Kidney (tissue), 14 donors: ENCODE results near the gene CEP63. TPM values are rescaled to one million over a fixed set of nuclear protein-coding genes. Genes with fewer than 3 reads are reported as not detected.

ENCODE experiments used
- DNase-seq, 5 donors: peaks; one replicate each; pipeline ENCODE4 v3.0.0-alpha.2; 2013 to 2020
- FAIRE-seq: peaks from 2 replicates; lab custom pipeline; 2012; peaks lifted over from hg19 to GRCh38; lab: Jason Lieb, UNC
- H3K27ac ChIP-seq, 2 donors: one replicate each; pipeline ENCODE4 v1.7.0; 2013; ENCODE audit warnings: low read depth in 2 of 2, low read length in 2 of 2, inconsistent platforms in 1 of 2
- H3K27me3 ChIP-seq: one replicate; pipeline ENCODE4 v1.7.1; 2013; ENCODE audit warnings: low read length, inconsistent platforms; ENCODE audit not compliant: control insufficient read depth, insufficient read depth
- H3K36me3 ChIP-seq, 3 donors: one replicate each; pipeline versions ENCODE4 v1.7.0 to v1.7.1; 2013; ENCODE audit warnings: low read length in 3 of 3, control low read depth in 1 of 3, inconsistent platforms in 1 of 3; ENCODE audit not compliant: insufficient read depth in 3 of 3, control insufficient read depth in 2 of 3
- H3K4me1 ChIP-seq, 3 donors: one replicate each; pipeline versions ENCODE4 v1.7.0 to v1.7.1; 2013; ENCODE audit warnings: low read length in 3 of 3, inconsistent platforms in 1 of 3, low read depth in 1 of 3; ENCODE audit not compliant: control insufficient read depth in 2 of 3, insufficient read depth in 2 of 3
- H3K4me3 ChIP-seq, 3 donors: one replicate each; pipeline versions ENCODE4 v1.7.0 to v1.8.1; 2013; ENCODE audit warnings: low read length in 3 of 3, control low read depth in 1 of 3, inconsistent platforms in 1 of 3
- H3K9ac ChIP-seq, 3 donors: one replicate each; pipeline versions ENCODE4 v1.7.0 to v1.7.1; 2013; ENCODE audit warnings: low read length in 3 of 3, control low read depth in 1 of 3, inconsistent platforms in 1 of 3
- H3K9me3 ChIP-seq, 3 donors: one replicate each; pipeline versions ENCODE4 v1.7.0 to v1.7.1; 2013; ENCODE audit warnings: low read length in 3 of 3, control low read depth in 1 of 3, inconsistent platforms in 1 of 3; ENCODE audit not compliant: control insufficient read depth in 2 of 3, insufficient read depth in 1 of 3
- intact Hi-C: fragments of 100-400 bp; cut with DNase I; formaldehyde crosslinking; loops from one replicate; pipeline ENCODE4 v1.11.1; 2022
- polyA plus RNA-seq: library from polyadenylated mRNA; stranded (reverse); fragments of 350-450 nt; fragmentation: Illumina TruSeq; extraction: RNeasy Lipid Tissue Mini Kit (QIAGEN cat#74804); gene quantifications from one replicate; pipeline ENCODE4 v1.2.3, GENCODE V29; 2014; ENCODE audit warnings: low read depth, low replicate concordance; ENCODE audit not compliant: insufficient read depth
- total RNA-seq: library from RNA; stranded (reverse); fragmentation: NEBNext Ultra II Directional; extraction: Animal tissue kit (Norgen Biotek cat#: 25700); gene quantifications from one replicate; pipeline ENCODE4 v1.2.1, GENCODE V29; 2021
- TF ChIP-seq, protein P1 (sequence below): IDR thresholded peaks from 3 replicates; pipeline ENCODE4 v1.5.1; 2012; ENCODE audit warnings: mild to moderate bottlenecking, moderate library complexity, borderline replicate concordance; ENCODE audit not compliant: insufficient read depth; ENCODE audit errors: extremely low read depth
- donor health status: control.
- donor health status: control.
- donor health status: control.
- donor health status: control.
- donor health status: control.
- donor health status: DM: yes; HTN: yes; CAD: no.
- donor health status: Normal renal cell carcinoma (clear cell type).

The CEP63 gene
- total and polyA plus RNA-seq, 2 donors from 2014 or later, result 19.2 to 19.6 TPM

DNA sequence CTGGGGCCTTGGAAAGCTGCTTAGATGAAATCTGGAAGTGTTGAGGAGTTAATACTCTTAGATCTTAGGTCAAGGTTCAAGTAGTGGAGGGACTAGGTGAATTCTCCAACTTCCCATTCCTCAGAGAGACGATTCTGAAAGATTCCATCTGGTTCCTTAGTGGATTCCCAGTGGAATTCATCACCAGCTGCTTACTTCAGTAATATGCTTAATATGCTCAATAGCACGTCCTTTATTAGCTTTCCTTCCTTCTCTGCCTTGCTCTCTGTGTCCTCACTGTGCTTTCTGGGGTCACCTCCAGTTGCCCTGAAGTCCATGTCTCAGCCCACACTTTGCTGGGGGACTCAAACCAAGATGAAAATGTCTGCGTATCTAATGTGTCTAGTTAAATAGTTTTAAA is 31.0 kb downstream of the CEP63 start:
- DNase-seq (peak in 2 of 5 donors; percentile 10 to 22), FAIRE-seq (no peak)
- TF ChIP-seq, protein P1, sequence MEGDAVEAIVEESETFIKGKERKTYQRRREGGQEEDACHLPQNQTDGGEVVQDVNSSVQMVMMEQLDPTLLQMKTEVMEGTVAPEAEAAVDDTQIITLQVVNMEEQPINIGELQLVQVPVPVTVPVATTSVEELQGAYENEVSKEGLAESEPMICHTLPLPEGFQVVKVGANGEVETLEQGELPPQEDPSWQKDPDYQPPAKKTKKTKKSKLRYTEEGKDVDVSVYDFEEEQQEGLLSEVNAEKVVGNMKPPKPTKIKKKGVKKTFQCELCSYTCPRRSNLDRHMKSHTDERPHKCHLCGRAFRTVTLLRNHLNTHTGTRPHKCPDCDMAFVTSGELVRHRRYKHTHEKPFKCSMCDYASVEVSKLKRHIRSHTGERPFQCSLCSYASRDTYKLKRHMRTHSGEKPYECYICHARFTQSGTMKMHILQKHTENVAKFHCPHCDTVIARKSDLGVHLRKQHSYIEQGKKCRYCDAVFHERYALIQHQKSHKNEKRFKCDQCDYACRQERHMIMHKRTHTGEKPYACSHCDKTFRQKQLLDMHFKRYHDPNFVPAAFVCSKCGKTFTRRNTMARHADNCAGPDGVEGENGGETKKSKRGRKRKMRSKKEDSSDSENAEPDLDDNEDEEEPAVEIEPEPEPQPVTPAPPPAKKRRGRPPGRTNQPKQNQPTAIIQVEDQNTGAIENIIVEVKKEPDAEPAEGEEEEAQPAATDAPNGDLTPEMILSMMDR, result no peak
- H3K27ac ChIP-seq, result no peak overlapping the region
- H3K4me3 ChIP-seq, result no peak overlapping the region
- H3K27me3 ChIP-seq, result no peaks in the 10 kb centered on the region
- no peak overlapping the region for H3K9ac ChIP-seq
- intact Hi-C loops, result no loop called here
- H3K4me1 ChIP-seq, result peaks cover 0 to 2% (median 0%) of the 10 kb centered on the region in 3 donors
- H3K36me3 ChIP-seq, result peaks cover 0 to 3% (median 0%) of the 10 kb centered on the region in 3 donors
- H3K9me3 ChIP-seq, result peaks cover 0 to 7% (median 0%) of the 10 kb centered on the region in 3 donors

DNA sequence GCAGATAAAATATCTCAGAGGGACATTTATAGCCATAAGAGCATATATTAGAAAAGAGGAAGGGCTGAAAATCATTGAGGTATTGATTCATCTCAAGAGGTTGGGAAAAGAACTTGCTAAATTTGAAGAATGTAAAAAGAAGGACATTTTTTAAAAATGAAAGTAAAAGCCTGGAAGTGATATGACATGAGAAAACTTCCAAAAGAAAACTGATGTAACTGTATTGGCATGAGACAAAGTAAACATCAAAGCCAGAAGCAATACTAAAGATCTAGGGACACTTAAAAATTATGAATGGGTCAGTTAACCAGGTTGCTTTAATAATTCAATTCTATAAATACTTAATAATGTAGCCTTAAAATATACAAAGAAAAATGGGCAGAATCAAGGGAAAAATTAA is 31.9 kb downstream of the CEP63 start:
- peaks cover 0 to 7% (median 0%) of the 10 kb centered on the region in 3 donors for H3K9me3 ChIP-seq
- H3K4me1 ChIP-seq, result peaks cover 0 to 2% (median 0%) of the 10 kb centered on the region in 3 donors
- peak overlapping the region in 1 of 3 donors; percentile 0 for H3K4me3 ChIP-seq
- no peaks in the 10 kb centered on the region for H3K36me3 ChIP-seq
- DNase-seq (no peak), FAIRE-seq (no peak)
- intact Hi-C loops, result no loop called here
- H3K27me3 ChIP-seq, result no peaks in the 10 kb centered on the region
- H3K27ac ChIP-seq, result no peak overlapping the region
- H3K9ac ChIP-seq, result no peak overlapping the region
- TF ChIP-seq, protein P1, result no peak

DNA sequence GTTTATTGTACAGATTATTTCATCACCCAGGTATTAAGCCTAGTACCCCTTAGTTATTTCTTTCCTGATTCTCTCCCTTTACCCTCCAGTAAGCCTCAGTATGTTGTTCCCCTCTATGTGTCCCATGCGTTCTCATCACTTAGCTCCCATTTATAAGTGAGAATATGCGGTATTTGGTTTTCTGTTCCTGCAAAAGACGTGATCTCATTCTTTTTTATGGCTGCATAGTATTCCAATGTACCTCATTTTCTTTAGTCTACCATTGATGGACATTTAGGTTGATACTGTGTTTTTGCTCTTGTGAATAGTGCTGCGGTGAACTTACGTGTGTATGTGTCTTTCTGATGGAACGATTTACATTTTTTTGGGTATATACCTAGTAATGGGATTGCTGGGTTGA is 36.7 kb downstream of the CEP63 start:
- Histone ChIP-seq H3K36me3 (no peaks in the 10 kb centered on the region), H3K27ac (no peak overlapping the region), H3K4me1 (no peaks in the 10 kb centered on the region), H3K27me3 (no peaks in the 10 kb centered on the region), H3K9me3 (peaks cover 0 to 28% (median 2%) of the 10 kb centered on the region in 3 donors), H3K4me3 (no peak overlapping the region), H3K9ac (no peak overlapping the region)
- no peak for DNase-seq
- intact Hi-C loops, result no loop called here
- FAIRE-seq, result no peak
- TF ChIP-seq, protein P1, result no peak

DNA sequence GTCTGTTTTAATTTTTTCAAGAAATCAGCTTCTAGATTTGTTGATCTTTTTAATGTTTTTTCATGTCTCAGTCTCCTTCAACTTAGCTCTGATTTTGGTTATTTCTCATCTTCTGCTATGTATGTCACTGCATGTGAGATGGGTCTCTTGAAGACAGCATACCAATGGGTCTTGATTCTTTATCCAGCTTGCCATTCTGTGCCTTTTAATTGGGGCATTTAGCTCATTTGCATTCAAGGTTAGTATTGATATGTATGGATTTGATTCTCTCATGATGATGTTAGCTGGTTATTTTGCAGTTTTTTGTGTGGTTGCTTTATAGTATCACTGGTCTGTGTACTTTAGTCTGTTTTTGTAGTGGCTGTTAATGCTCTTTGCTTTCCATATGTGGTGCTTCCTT is 39.4 kb downstream of the CEP63 start:
- Histone ChIP-seq H3K4me3 (no peak overlapping the region), H3K27ac (no peak overlapping the region), H3K27me3 (no peaks in the 10 kb centered on the region), H3K4me1 (no peaks in the 10 kb centered on the region), H3K9me3 (peaks cover 0 to 20% (median 2%) of the 10 kb centered on the region in 3 donors), H3K9ac (no peak overlapping the region), H3K36me3 (no peaks in the 10 kb centered on the region)
- intact Hi-C loops, result no loop called here
- DNase-seq (no peak), FAIRE-seq (no peak)
- TF ChIP-seq, protein P1, result no peak
